Stimulated activated CD4-positive, alpha-beta T cell treated with anti-CD3 and anti-CD28 coated beads, Interleukin-4, amount 100 ng/mL, for 48 hours (primary cell): Measurements from ENCODE around the gene FMO4.
"Not testable (repeated sequence)": the region's sequence is repeated elsewhere in the genome, so short reads cannot be mapped to it uniquely, and the experiment has no call there.

Source experiments
- DNase-seq, 2 donors: peaks; one replicate each; pipeline ENCODE4 v3.0.0-alpha.2; 2020; ENCODE audit warnings: low read depth in 2 of 2

The FMO4 gene

GRCh38 chr1:171313835-171314320 lies at the start of gene FMO4:
Gene FMO4, plus strand, starts transcription at chr1:171314183. Its CDS starts 5,643 bp downstream, at chr1:171319826.
- DNase-seq: peak; percentile 38 to 75

- DNase-seq: no peak
Measured at GRCh38 chr1:171265686-171266085, 48.3 kb upstream of the FMO4 start.

- DNase-seq: no peak
Measured at GRCh38 chr1:171266930-171267329, 47.1 kb upstream of the FMO4 start.

GRCh38 chr1:171267391-171267790 lies 46.6 kb upstream of the FMO4 start:
- no peak for DNase-seq

GRCh38 chr1:171270806-171271205 lies 43.2 kb upstream of the FMO4 start:
- no peak for DNase-seq

- DNase-seq: no peak
Measured at GRCh38 chr1:171277534-171277933, 36.4 kb upstream of the FMO4 start.

- DNase-seq: no peak
Measured at GRCh38 chr1:171279234-171279633, 34.7 kb upstream of the FMO4 start.

GRCh38 chr1:171279678-171280077 lies 34.3 kb upstream of the FMO4 start:
- DNase-seq: no peak

GRCh38 chr1:171280599-171280998 lies 33.4 kb upstream of the FMO4 start:
- DNase-seq: no peak

- no peak for DNase-seq
Measured at GRCh38 chr1:171286032-171286705, 27.8 kb upstream of the FMO4 start.

GRCh38 chr1:171290621-171291020 lies 23.4 kb upstream of the FMO4 start:
- no peak for DNase-seq

GRCh38 chr1:171292799-171293198 lies 21.2 kb upstream of the FMO4 start:
- DNase-seq: no peak

- not testable (repeated sequence) for DNase-seq
Measured at GRCh38 chr1:171295383-171295782, 18.6 kb upstream of the FMO4 start.

GRCh38 chr1:171295821-171296220 lies 18.2 kb upstream of the FMO4 start:
- DNase-seq: no peak

GRCh38 chr1:171296897-171297296 lies 17.1 kb upstream of the FMO4 start:
- no peak for DNase-seq

GRCh38 chr1:171298696-171299095 lies 15.3 kb upstream of the FMO4 start:
- no peak for DNase-seq

- no peak for DNase-seq
Measured at GRCh38 chr1:171299342-171299741, 14.6 kb upstream of the FMO4 start.

GRCh38 chr1:171300401-171300800 lies 13.6 kb upstream of the FMO4 start:
- no peak for DNase-seq

GRCh38 chr1:171310661-171311087 lies 3.3 kb upstream of the FMO4 start:
- no peak for DNase-seq

GRCh38 chr1:171311771-171312558 lies 2.0 kb upstream of the FMO4 start:
- no peak for DNase-seq

GRCh38 chr1:171313319-171313834 lies 606 bp upstream of the FMO4 start:
- no peak for DNase-seq

GRCh38 chr1:171329251-171329650 lies 15.3 kb downstream of the FMO4 start:
- no peak for DNase-seq
